Activated CD4-positive, alpha-beta T cell treated with anti-CD3 and anti-CD28 coated beads, Interleukin-2, Interleukin-6, amounts not matched to agents 100 ng/mL and 50 ng/mL, durations not matched to agents 16 hours and 8 hours (primary cell): ENCODE data around the gene TPCN2.

Source experiments
- DNase-seq: peaks from one replicate; pipeline ENCODE4 v3.0.0-alpha.2; 2020

TPCN2 gene

GRCh38 chr11:69097263-69097662 lies 48.5 kb downstream of the TPCN2 start:
- DNase-seq: no peak

GRCh38 chr11:69099180-69099579 lies 50.4 kb downstream of the TPCN2 start:
- no peak for DNase-seq

GRCh38 chr11:69100454-69101114 lies 51.9 kb downstream of the TPCN2 start:
- no peak for DNase-seq

- DNase-seq: peak; percentile 78
Observed at GRCh38 chr11:69101115-69101791, 52.5 kb downstream of the TPCN2 start.

GRCh38 chr11:69101792-69102695 lies 53.3 kb downstream of the TPCN2 start:
- DNase-seq: no peak

GRCh38 chr11:69102732-69103615 lies 54.2 kb downstream of the TPCN2 start:
- DNase-seq: no peak

GRCh38 chr11:69104212-69104855 lies 55.6 kb downstream of the TPCN2 start:
- DNase-seq: no peak

- DNase-seq: no peak
Observed at GRCh38 chr11:69104856-69105395, 56.2 kb downstream of the TPCN2 start.

- DNase-seq: no peak
Observed at GRCh38 chr11:69105461-69106030, 56.8 kb downstream of the TPCN2 start.

GRCh38 chr11:69106031-69106811 lies 57.5 kb downstream of the TPCN2 start:
- DNase-seq: no peak

GRCh38 chr11:69107413-69107812 lies 58.7 kb downstream of the TPCN2 start:
- no peak for DNase-seq

- DNase-seq: no peak
Observed at GRCh38 chr11:69108030-69108429, 59.3 kb downstream of the TPCN2 start.

GRCh38 chr11:69108559-69108958 lies 59.8 kb downstream of the TPCN2 start:
- no peak for DNase-seq

- no peak for DNase-seq
Observed at GRCh38 chr11:69109101-69109500, 60.4 kb downstream of the TPCN2 start.

GRCh38 chr11:69110451-69110850 lies 61.7 kb downstream of the TPCN2 start:
- no peak for DNase-seq

- no peak for DNase-seq
Observed at GRCh38 chr11:69111624-69112542, 63.2 kb downstream of the TPCN2 start.

GRCh38 chr11:69113226-69113625 lies 64.5 kb downstream of the TPCN2 start:
- DNase-seq: no peak

- no peak for DNase-seq
Observed at GRCh38 chr11:69113646-69114340, 65.1 kb downstream of the TPCN2 start.

- DNase-seq: no peak
Observed at GRCh38 chr11:69114362-69114761, 65.6 kb downstream of the TPCN2 start.
